Skin of body (tissue), 2 donors: ENCODE data around the gene C1QTNF4. TPM values are rescaled to one million over a fixed set of nuclear protein-coding genes. Genes with fewer than 3 reads are reported as not detected.
"Not testable (repeated sequence)": the region's sequence is repeated elsewhere in the genome, so short reads cannot be mapped to it uniquely, and the experiment has no call there.

Source experiments
- DNase-seq: peaks from one replicate; lab custom pipeline; 2025; lab: John Stamatoyannopoulos, UW
- total RNA-seq: library from RNA; depleted of rRNA; stranded (reverse); fragments of >200 nt; gene quantifications from one replicate; pipeline ENCODE4 v1.2.3, GENCODE V29; 2014

Gene C1QTNF4
- 1.3 TPM for total RNA-seq

- no peak for DNase-seq
Observed at GRCh38 chr11:47593934-47594855, at the start of gene C1QTNF4. Gene C1QTNF4 (minus strand): TSS chr11:47594411. CDS start chr11:47590810, 3,601 bp downstream.

GRCh38 chr11:47642099-47642855 is 48.1 kb upstream of the C1QTNF4 start, which contains the start of gene MTCH2:
Gene MTCH2 (minus strand): TSS chr11:47642559. CDS start chr11:47642465, 94 bp downstream.
- peak; percentile 98 for DNase-seq

GRCh38 chr11:47641600-47642098 is 47.4 kb upstream of the C1QTNF4 start:
- DNase-seq = peak; percentile 13

- DNase-seq = not testable (repeated sequence)
Observed at GRCh38 chr11:47640506-47640905, 46.3 kb upstream of the C1QTNF4 start.

GRCh38 chr11:47636331-47636730 is 42.1 kb upstream of the C1QTNF4 start:
- not testable (repeated sequence) for DNase-seq

GRCh38 chr11:47631473-47631872 is 37.3 kb upstream of the C1QTNF4 start:
- no peak for DNase-seq

- DNase-seq = no peak
Observed at GRCh38 chr11:47628026-47628425, 33.8 kb upstream of the C1QTNF4 start.

GRCh38 chr11:47626234-47626633 is 32.0 kb upstream of the C1QTNF4 start:
- no peak for DNase-seq

GRCh38 chr11:47620836-47621378 is 26.7 kb upstream of the C1QTNF4 start:
- DNase-seq = no peak

GRCh38 chr11:47617417-47617809 is 23.2 kb upstream of the C1QTNF4 start:
- no peak for DNase-seq

GRCh38 chr11:47616726-47617416 is 22.7 kb upstream of the C1QTNF4 start:
- DNase-seq = peak; percentile 44

- DNase-seq = no peak
Observed at GRCh38 chr11:47615249-47615648, 21.0 kb upstream of the C1QTNF4 start.

- no peak for DNase-seq
Observed at GRCh38 chr11:47611348-47611794, 17.2 kb upstream of the C1QTNF4 start.

- DNase-seq = no peak
Observed at GRCh38 chr11:47609675-47610074, 15.5 kb upstream of the C1QTNF4 start.

GRCh38 chr11:47607380-47607779 is 13.2 kb upstream of the C1QTNF4 start:
- DNase-seq = no peak

GRCh38 chr11:47606731-47607130 is 12.5 kb upstream of the C1QTNF4 start:
- DNase-seq = no peak

- DNase-seq = no peak
Observed at GRCh38 chr11:47605921-47606320, 11.7 kb upstream of the C1QTNF4 start.

- DNase-seq = no peak
Observed at GRCh38 chr11:47603295-47603694, 9.1 kb upstream of the C1QTNF4 start.

GRCh38 chr11:47599902-47600301 is 5.7 kb upstream of the C1QTNF4 start:
- no peak for DNase-seq

GRCh38 chr11:47595967-47596366 is 1.8 kb upstream of the C1QTNF4 start:
- DNase-seq = no peak

- no peak for DNase-seq
Observed at GRCh38 chr11:47595029-47595428, 818 bp upstream of the C1QTNF4 start.
